Stomach (tissue), 9 donors: Measurements from ENCODE around the gene L3MBTL3. TPM values are rescaled to one million over a fixed set of nuclear protein-coding genes. Genes with fewer than 3 reads are reported as not detected.

Source experiments
- DNase-seq, 2 donors: peaks; one replicate each; pipeline versions ENCODE4 v3.0.0 to v3.0.0-alpha.2; 2013 to 2019
- H3K27ac ChIP-seq, 5 donors: fragments of 200-600 bp in 4 of 5; sonication (generic) in 4 of 5; one replicate each; pipeline ENCODE4 v1.5.1; 2013 to 2019; ENCODE audit warnings: mild to moderate bottlenecking in 1 of 5, moderate library complexity in 1 of 5
- H3K27me3 ChIP-seq, 3 donors: fragments of 200-600 bp; sonication (generic); one replicate each; pipeline ENCODE4 v1.5.1; 2017 to 2019; ENCODE audit warnings: mixed run types in 1 of 3
- H3K36me3 ChIP-seq, 4 donors: fragments of 200-600 bp; sonication (generic); 1 replicate in 3 of 4; 2 replicates in 1 of 4; pipeline ENCODE4 v1.5.1; 2016 to 2019
- H3K4me1 ChIP-seq, 4 donors: fragments of 200-600 bp; sonication (generic); one replicate each; pipeline ENCODE4 v1.5.1; 2016 to 2019
- H3K4me3 ChIP-seq, 4 donors: fragments of 200-600 bp; sonication (generic) in 3 of 4; one replicate each; pipeline ENCODE4 v1.5.1; 2016 to 2019; ENCODE audit warnings: mild to moderate bottlenecking in 1 of 4
- H3K9me3 ChIP-seq, 4 donors: fragments of 200-600 bp; sonication (generic); one replicate each; pipeline ENCODE4 v1.5.1; 2016 to 2019
- CTCF ChIP-seq, 7 experiments: fragments of 450-650 bp in 4 of 7; fragments of 200-600 bp in 3 of 7; sonication (generic) in 3 of 7; IDR thresholded peaks; one replicate each; pipeline ENCODE4 v1.5.1; 2016 to 2019; ENCODE audit warnings: antibody characterized with exemption in 7 of 7, control low read depth in 2 of 7, mild to moderate bottlenecking in 1 of 7
- EP300 ChIP-seq: sonication (generic); formaldehyde crosslinking; IDR thresholded peaks from one replicate; pipeline ENCODE4 v1.6.1; 2017; ENCODE audit warnings: antibody characterized with exemption
- POLR2A ChIP-seq, 4 donors: fragments of 450-650 bp; IDR thresholded peaks; one replicate each; pipeline ENCODE4 v1.6.1; 2016; ENCODE audit warnings: antibody characterized with exemption in 4 of 4, control low read depth in 2 of 4, mild to moderate bottlenecking in 1 of 4, moderate library complexity in 1 of 4
- POLR2AphosphoS5 ChIP-seq, 3 donors: sonication (generic); formaldehyde crosslinking; IDR thresholded peaks; one replicate each; pipeline ENCODE4 v1.6.1; 2016; ENCODE audit warnings: antibody characterized with exemption in 3 of 3
- WGBS, 5 donors: extraction: QIAGEN DNeasy Blood & Tissue Kit in 3 of 5; methylation state at CpG; one replicate each; pipeline versions ENCODE4 v1.1.5 to v1.1.7; 2013 to 2018; 5-methylcytosine and 5-hydroxymethylcytosine counted together
- intact Hi-C: fragments of 100-400 bp; cut with DNase I; formaldehyde crosslinking; loops from one replicate; pipeline ENCODE4 v1.15.1; 2023; ENCODE audit warnings: low total_unique reads
- polyA plus RNA-seq, 3 donors: library from polyadenylated mRNA; stranded (reverse); fragments of 200-250 nt; gene quantifications; one replicate each; pipeline ENCODE4 v1.2.3, GENCODE V29; 2013
- total RNA-seq, 5 donors: library from RNA; depleted of rRNA; stranded (reverse); fragments of >200 nt; gene quantifications; one replicate each; pipeline versions ENCODE4 v1.1.0 to v1.2.3, GENCODE V29; 2014 to 2016
- donor health status: healthy with polysubstance abuse.
- donor health status: Bipolar disorder and iron deficiency.
- donor health status: healthy.

Gene L3MBTL3
- total and polyA plus RNA-seq, 8 donors: 1.8 to 51.9 (median 3.1) TPM; not detected in 1

GRCh38 chr6:130041594-130041993, 23.2 kb downstream of the L3MBTL3 start:
- peaks cover 0 to 4% (median 0%) of the 10 kb centered on the region in 4 donors for H3K4me1 ChIP-seq
- no peak overlapping the region for H3K4me3 ChIP-seq
- no peak for DNase-seq
- no peak for TF ChIP-seq CTCF (IDR thresholded peaks at IDR 0.05)
- no peak for TF ChIP-seq POLR2A (IDR thresholded peaks at IDR 0.05)
- no peak for TF ChIP-seq POLR2AphosphoS5 (IDR thresholded peaks at IDR 0.05)
- TF ChIP-seq EP300: no peak
- no peaks in the 10 kb centered on the region for H3K9me3 ChIP-seq
- no peaks in the 10 kb centered on the region for H3K27me3 ChIP-seq
- peaks cover 0 to 12% (median 2%) of the 10 kb centered on the region in 4 donors for H3K36me3 ChIP-seq
- no peak overlapping the region for H3K27ac ChIP-seq
- intact Hi-C loops: no loop called here

GRCh38 chr6:130043344-130043743, 25.0 kb downstream of the L3MBTL3 start:
- WGBS, 5 donors: 76 to 91% (median 79%) methylated on average over 4 of the region's 4 CpGs
- peaks cover 0 to 12% (median 2%) of the 10 kb centered on the region in 4 donors for H3K36me3 ChIP-seq
- DNase-seq: no peak
- no peaks in the 10 kb centered on the region for H3K9me3 ChIP-seq
- peaks cover 0 to 4% (median 0%) of the 10 kb centered on the region in 4 donors for H3K4me1 ChIP-seq
- intact Hi-C loops: no loop called here
- no peaks in the 10 kb centered on the region for H3K27me3 ChIP-seq
- no peak for TF ChIP-seq CTCF (IDR thresholded peaks at IDR 0.05)
- no peak for TF ChIP-seq POLR2A (IDR thresholded peaks at IDR 0.05)
- no peak for TF ChIP-seq EP300
- TF ChIP-seq POLR2AphosphoS5 (IDR thresholded peaks at IDR 0.05): no peak
- no peak overlapping the region for H3K27ac ChIP-seq
- no peak overlapping the region for H3K4me3 ChIP-seq

- Histone ChIP-seq H3K9me3 (no peaks in the 10 kb centered on the region), H3K27ac (no peak overlapping the region), H3K36me3 (peaks cover 0 to 24% (median 16%) of the 10 kb centered on the region in 4 donors), H3K4me3 (no peak overlapping the region), H3K4me1 (peaks cover 0 to 4% (median 0%) of the 10 kb centered on the region in 4 donors), H3K27me3 (no peaks in the 10 kb centered on the region)
- TF ChIP-seq CTCF (IDR thresholded peaks at IDR 0.05) (no peak), EP300 (no peak), POLR2A (IDR thresholded peaks at IDR 0.05) (no peak), POLR2AphosphoS5 (IDR thresholded peaks at IDR 0.05) (no peak)
- DNase-seq: no peak
- intact Hi-C loops: no loop called here
- 81 to 93% (median 89%) methylated on average over 2 of the region's 2 CpGs for WGBS, 5 donors
These were observed 27.2 kb downstream of the L3MBTL3 start for GRCh38 chr6:130045622-130046021.

DNA sequence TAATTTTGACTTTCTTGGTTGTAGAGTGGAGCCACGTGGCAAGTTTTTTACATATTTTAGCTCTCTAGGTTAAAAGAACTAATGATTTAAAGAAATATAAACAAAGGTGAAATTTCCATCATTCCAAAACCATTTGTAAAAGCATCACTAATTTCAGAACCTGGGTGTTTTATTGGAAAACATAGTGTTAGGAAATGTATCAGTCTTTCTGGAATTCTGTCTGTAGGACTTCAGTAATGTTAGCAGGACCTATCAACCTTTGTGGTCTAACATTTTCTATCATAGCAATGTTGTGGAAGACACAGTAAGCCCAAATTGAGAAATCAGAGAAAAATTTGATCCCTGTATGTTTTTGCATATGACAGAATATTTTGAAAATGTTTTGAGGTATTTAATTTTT, 28.3 kb downstream of the L3MBTL3 start:
- Histone ChIP-seq H3K4me1 (no peaks in the 10 kb centered on the region), H3K9me3 (no peaks in the 10 kb centered on the region), H3K4me3 (no peak overlapping the region), H3K27ac (no peak overlapping the region), H3K27me3 (no peaks in the 10 kb centered on the region), H3K36me3 (peaks cover 4 to 33% (median 26%) of the 10 kb centered on the region in 4 donors)
- TF ChIP-seq EP300 (no peak), POLR2A (IDR thresholded peaks at IDR 0.05) (no peak), POLR2AphosphoS5 (IDR thresholded peaks at IDR 0.05) (no peak), CTCF (IDR thresholded peaks at IDR 0.05) (no peak)
- intact Hi-C loops: no loop called here
- no peak for DNase-seq
- 72 to 85% (median 83%) methylated on average over 1 of the region's 1 CpG for WGBS, 5 donors
